GM15510 (cell line): Measurements from ENCODE around the gene SLC24A4.

Experiments used
- POLR2A ChIP-seq: IDR thresholded peaks from 3 replicates; pipeline ENCODE4 v1.6.1; 2011; ENCODE audit warnings: borderline replicate concordance; ENCODE audit not compliant: insufficient read length; ENCODE audit errors: extremely low read depth

Gene SLC24A4

GRCh38 chr14:92521058-92521415 is 198.1 kb downstream of the SLC24A4 start:
- TF ChIP-seq POLR2A: no peak

GRCh38 chr14:92523752-92524151 is 200.8 kb downstream of the SLC24A4 start:
- no peak for TF ChIP-seq POLR2A

- no peak for TF ChIP-seq POLR2A
These were observed 201.7 kb downstream of the SLC24A4 start for GRCh38 chr14:92524602-92525185.

- TF ChIP-seq POLR2A: no peak
These were observed 202.5 kb downstream of the SLC24A4 start for GRCh38 chr14:92525322-92526095.

GRCh38 chr14:92527721-92528120 is 204.8 kb downstream of the SLC24A4 start:
- TF ChIP-seq POLR2A: no peak

DNA sequence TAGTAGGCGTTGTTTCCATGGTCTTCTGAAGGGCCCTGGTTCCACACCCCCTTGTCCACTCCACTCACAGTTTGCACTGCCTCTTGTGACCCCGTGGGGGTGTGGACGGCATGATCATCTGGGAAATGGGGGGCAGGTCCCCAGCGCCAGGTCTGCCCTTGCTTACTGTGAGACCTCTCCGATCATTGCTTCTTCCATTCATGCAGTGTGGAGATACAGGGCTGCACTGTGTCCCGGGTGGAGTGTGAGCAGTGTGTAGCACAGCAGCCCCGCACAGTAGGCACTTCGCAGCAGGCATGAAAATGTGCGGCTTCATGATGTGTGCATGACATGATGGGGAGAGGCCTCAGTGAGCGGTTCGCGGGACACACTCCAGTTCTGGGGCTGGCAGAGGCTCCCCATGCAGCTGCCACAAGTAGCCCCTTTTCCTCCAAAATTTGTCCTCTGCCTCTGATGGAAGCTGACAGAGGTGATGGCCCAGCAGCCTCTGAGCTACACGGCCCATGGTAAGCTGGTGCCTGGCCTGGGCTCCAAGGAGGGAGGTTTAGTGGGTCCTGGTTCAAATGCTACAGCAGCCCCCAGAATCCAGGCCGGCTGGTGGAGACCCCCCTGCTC is 205.6 kb downstream of the SLC24A4 start:
- no peak for TF ChIP-seq POLR2A

DNA sequence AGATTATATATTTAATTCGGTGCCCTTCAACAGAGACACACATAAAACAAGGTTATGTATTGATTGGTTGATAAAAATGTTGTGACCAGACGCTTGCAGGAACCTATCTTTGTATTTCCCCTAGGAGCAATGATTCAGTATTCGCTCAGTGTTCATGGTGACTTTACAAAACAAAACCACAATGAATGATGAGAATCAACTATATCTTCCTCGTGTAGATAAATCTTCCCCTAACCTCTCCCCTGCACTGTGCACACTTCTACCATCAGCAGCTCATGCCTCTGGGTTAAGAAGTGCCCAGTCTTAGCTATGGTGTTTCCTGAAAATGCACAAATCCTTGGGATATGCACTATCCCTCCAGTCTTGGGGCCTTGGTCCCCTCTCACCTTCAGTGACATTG is 206.9 kb downstream of the SLC24A4 start:
- no peak for TF ChIP-seq POLR2A

DNA sequence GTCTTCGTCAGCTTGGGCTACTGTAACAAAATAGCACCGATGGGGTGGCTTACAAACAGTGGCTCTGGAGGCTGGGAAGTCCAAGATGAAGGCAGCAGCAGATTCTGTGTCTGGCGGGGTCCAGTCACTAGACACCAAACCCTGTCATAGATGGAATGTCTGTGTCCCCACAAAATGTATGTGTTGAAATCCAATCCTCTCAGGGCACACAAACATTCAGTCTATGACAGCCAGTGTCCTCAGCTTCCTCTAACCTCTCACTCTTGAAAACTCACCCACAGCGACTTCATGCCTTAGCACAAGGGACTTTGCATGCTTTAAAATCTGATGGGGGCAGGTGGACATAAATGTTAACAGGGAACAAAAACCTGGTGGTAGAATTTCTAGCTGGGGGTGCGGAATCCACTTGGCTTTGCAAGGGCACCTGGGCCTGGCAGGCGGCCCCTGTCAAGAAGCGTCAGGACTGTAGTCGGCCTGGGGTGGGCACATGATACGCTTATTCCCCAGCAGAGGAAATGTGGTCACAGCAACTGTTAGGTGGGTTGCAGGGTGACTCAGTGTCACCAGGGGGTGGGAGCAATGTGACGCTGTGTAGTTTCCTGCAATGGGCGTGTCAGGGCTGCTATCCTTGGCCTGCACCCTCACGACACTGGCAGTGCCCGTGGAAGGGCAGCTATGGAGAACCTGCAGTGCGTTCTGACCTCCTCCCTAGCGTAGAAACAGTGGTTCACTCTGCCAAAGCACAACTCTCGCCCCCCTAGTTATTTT is 208.3 kb downstream of the SLC24A4 start:
- no peak for TF ChIP-seq POLR2A

DNA sequence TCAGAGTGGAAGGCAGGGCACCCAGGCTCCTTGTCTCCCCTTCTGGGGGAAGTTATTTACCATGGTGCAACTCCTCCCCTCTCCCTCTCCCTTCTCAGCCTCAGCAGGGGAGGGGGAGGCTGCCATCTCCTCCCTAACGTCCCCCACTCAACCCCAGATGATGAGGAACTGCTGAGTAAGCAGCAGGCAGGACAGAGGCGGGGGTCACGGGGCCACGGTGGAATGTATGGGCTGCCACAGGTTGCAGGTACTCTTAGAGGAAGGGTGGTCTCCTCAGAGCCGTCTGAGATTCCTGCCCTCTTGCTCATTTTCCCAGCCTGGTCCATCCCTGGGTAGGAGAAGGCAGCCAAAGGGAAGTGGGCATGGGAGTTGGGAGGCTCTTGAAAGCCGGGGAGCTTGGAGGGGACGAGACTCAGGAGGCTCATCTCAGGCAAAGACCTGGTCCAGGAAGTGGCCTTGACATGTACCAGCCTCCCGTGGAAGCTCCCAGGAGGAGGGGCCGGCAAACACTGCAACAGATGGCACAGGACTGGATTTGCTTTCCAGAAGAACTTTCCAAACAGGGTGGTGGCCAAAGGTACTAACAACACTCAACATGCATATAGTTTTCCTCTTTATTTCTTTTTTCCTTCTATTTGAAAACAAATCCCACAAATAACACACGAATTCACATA is 209.7 kb downstream of the SLC24A4 start:
- TF ChIP-seq POLR2A: no peak

- no peak for TF ChIP-seq POLR2A
These were observed 212.1 kb downstream of the SLC24A4 start for GRCh38 chr14:92534932-92535643.

- TF ChIP-seq POLR2A: no peak
These were observed 215.5 kb downstream of the SLC24A4 start for GRCh38 chr14:92538412-92538985.

DNA sequence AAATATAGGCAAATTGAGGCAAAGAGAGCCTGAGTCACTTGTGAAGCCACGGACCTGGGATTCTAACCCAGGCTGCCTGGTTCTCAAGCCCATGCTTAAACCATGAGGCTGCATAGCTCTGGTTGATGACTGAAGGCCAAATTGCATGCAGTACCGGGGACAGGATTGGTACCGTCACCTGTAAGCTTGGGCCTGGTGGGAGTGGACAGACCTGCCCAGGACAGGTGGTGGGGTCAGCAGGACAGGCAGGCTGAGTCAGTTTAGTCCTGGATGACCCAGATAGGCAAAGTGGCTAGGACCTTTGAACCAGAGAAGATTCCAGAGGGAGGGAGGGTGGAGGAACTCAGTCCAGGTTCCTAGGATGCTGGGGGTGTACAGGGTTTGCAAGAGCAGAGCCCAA is 216.5 kb downstream of the SLC24A4 start:
- TF ChIP-seq POLR2A: no peak

- no peak for TF ChIP-seq POLR2A
These were observed 216.9 kb downstream of the SLC24A4 start for GRCh38 chr14:92539875-92540274.

- TF ChIP-seq POLR2A: no peak
These were observed 217.6 kb downstream of the SLC24A4 start for GRCh38 chr14:92540472-92541048.
